Activated CD4-positive, alpha-beta T cell treated with anti-CD3 and anti-CD28 coated beads, Interleukin-2, amount 50 U/mL, for 24 hours (primary cell): ENCODE measurements around the gene PRSS2.
"Not testable (repeated sequence)": the region's sequence is repeated elsewhere in the genome, so short reads cannot be mapped to it uniquely, and the experiment has no call there.

Source experiments
- DNase-seq, 2 donors: peaks; one replicate each; pipeline ENCODE4 v3.0.0-alpha.2; 2020; ENCODE audit warnings: low read depth in 1 of 2, low spot score in 1 of 2

Gene PRSS2

DNA sequence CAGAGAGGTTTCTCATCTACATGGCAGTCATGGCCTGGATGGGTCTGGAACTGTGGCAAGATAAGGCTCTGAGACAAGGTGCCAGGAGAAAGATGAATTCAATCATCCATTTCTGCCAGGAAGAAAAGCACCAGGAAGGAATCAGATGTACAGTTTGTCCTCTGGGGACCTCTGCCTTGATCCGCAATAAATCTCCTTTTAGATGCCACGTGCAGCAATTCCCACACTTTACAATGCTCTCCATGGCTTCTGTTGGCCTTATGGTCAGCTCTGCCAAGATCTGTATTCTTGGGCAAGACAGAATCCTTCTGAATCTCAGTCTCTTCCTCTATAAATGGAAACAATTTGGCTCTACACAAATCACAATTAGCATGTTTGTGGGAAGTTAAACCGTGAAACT, 12.5 kb upstream of the PRSS2 start:
- DNase-seq, result not testable (repeated sequence)

- no peak for DNase-seq
These were observed 11.3 kb upstream of the PRSS2 start for GRCh38 chr7:142759433-142759832.

DNA sequence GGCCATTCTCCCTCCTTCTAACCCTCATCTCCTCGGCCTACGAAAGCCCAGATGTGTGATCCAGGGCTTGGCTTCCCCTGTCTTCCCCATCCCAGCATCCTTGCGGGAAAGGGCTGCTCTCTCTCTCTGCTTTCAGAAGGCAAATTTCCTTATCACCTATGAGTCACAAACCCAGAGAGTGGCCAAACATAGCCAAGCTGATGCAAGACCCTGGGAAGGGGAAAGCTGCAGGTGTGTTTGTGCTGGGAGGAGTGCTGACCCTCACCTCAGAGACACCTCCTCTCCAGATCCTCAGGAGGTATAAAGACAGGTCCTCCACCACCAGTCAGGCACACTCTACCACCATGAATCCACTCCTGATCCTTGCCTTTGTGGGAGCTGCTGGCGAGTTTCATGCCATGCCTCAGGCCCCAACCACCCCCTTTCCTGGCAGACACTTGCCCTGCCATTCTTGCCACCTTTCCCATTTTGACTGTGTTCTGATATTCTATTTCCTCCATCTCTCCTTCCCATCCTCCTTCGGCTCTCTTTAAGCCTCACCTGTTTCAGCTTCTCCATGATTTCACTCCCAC, 10.6 kb upstream of the PRSS2 start:
- no peak for DNase-seq

DNA sequence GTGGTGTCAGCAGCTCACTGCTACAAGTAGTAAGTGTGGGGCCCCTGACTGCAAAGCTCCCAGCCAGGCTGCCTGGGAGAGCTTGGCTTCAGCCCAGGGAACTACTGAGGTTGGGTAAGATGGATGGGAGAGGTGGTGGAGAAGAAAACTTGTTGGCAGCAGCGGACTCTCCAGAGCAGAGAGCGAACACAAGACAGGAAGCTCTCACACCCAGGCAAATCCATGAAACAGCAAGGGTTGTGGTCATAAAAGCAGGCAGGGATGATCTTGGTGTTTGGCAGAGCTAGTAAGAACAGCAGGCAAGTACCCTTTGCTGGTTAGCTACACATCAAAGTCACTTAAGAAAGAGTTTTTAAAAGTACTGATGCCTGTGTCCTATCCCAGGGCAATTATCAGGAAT, 9.2 kb upstream of the PRSS2 start:
- DNase-seq, result not testable (repeated sequence)

- no peak for DNase-seq
These were observed 8.7 kb upstream of the PRSS2 start for GRCh38 chr7:142762104-142762503.

GRCh38 chr7:142767451-142767850, 3.3 kb upstream of the PRSS2 start:
- DNase-seq, result no peak

DNA sequence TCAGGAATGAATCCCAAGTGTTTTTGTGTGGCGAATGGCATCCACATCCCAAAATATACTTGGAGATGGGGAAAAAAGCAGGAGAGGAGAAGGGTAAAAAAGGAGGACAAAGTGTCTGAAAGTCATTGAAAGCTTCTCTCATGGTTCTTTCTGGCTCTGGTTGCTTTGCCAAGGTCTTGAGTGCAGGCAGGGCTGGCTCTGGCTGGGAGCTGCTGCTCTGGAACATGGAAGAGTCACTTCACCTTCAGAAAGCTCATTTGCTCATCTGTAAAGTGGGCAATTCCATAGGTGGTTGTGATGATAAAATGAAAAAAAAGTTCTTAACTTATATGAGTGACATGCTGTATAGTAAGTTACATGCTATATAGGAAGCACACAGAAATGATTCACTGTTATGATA, 2.9 kb upstream of the PRSS2 start:
- no peak for DNase-seq

DNA sequence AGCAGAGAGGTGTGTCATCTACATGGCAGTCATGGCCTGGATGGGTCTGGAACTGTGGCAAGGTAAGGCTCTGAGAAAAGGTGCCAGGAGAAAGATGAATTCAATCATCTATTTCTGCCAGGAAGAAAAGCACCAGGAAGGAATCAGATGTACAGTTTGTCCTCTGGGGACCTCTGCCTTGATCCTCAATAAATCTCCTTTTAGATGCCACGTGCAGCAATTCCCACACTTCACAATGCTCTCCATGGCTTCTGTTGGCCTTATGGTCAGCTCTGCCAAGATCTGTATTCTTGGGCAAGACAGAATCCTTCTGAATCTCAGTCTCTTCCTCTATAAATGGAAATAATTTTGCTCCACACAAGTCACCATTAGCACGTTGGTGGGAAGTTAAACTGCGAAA, 1.9 kb upstream of the PRSS2 start:
- DNase-seq, result not testable (repeated sequence)

DNA sequence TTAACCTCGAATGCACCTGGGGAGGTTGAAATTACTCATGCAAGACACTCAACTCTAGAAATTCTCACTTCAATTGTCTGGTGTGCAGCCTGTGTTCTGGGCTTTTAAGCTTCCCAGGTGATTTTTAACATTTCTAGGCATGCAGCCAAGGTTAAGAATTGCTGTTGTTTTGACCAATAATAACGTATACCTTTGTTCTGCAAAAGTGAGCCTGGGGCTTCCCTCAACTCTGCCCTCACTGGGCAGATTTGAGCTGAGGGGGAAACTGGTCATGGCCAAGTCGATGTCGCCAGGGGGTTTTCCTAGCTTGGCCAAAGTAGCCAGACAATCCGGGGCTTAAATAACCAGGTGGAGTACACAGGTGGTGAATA, 568 bp downstream of the PRSS2 start:
- DNase-seq, result no peak

GRCh38 chr7:142772051-142772450, 1.3 kb downstream of the PRSS2 start:
- no peak for DNase-seq

- DNase-seq, result no peak
These were observed 1.9 kb downstream of the PRSS2 start for GRCh38 chr7:142772673-142773072.

GRCh38 chr7:142773230-142773629, 2.5 kb downstream of the PRSS2 start:
- DNase-seq, result no peak

DNA sequence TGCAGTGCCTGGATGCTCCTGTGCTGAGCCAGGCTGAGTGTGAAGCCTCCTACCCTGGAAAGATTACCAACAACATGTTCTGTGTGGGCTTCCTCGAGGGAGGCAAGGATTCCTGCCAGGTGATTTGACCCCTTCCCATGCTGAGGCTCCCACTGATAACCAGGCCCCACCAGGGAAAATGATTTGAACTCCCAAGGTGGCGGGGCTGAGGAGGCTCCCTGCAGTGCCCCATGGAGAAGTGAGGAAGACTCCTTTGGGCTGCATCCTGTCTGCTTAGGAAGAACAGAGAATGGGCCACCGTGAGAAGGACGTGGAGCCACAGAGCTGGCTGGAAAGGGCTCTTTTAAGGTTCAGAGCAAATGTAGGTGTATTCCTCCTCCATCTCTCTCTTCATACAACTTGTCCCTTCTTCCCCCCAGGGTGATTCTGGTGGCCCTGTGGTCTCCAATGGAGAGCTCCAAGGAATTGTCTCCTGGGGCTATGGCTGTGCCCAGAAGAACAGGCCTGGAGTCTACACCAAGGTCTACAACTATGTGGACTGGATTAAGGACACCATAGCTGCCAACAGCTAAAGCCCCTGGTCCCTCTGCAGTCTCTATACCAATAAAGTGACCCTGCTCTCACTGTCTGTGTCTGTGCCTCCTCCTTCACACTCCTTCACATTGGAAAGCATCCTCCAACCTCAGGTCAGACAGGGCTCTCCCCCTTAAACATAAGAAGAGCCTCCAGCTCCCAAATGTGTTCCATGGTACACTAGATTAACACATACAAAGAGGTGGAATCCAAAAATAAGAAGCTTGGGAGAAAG, 3.4 kb downstream of the PRSS2 start:
- no peak for DNase-seq

- DNase-seq, result no peak
These were observed 4.1 kb downstream of the PRSS2 start for GRCh38 chr7:142774826-142775225.

GRCh38 chr7:142775351-142776115, 4.8 kb downstream of the PRSS2 start:
- not testable (repeated sequence) for DNase-seq

- DNase-seq, result no peak
These were observed 5.6 kb downstream of the PRSS2 start for GRCh38 chr7:142776206-142776844.

GRCh38 chr7:142776845-142777225, 6.1 kb downstream of the PRSS2 start:
- DNase-seq, result not testable (repeated sequence)

DNA sequence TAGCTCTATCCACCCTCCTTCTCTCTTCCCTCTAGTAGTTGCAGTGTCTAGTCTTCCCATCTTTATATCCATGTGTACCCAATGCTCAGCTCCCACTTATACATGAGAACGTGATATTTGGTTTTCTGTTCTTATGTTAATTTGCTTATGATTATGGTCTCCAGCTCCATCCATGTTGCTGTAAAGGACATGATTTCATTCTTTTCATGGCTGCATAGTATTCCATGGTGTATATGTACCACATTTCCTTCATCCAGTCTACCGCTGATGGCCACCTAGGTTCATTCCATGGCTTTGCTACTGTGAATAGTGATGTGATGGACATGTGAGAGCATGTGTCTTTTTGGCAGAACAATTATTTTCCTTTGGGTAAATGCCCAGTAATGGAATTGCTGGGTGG, 6.5 kb downstream of the PRSS2 start:
- no peak for DNase-seq

GRCh38 chr7:142782922-142783900, 12.4 kb downstream of the PRSS2 start:
- DNase-seq, result peak in 1 of 2 donors; percentile 58

DNA sequence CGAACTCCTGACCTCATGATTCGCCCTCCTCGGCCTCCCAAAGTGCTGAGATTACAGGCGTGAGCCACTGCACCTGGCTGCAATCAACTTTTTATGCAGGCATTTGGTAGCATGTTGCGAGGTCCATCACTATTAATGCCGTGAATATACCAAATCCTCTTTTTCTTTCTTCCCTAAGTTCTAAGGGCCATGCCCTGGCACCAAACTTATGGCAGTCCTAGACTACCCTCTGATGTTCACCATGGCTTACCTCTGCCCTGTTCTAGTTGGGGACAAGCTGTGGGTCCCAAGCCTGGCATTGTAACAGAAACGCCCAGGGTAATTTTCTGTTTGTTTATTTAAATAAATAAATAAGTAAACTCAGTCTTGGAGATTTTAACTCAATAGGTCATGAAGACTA, 13.3 kb downstream of the PRSS2 start:
- DNase-seq, result no peak

- peak in 1 of 2 donors; percentile 8 for DNase-seq
These were observed 13.9 kb downstream of the PRSS2 start for GRCh38 chr7:142784716-142785115.
